Keratinocyte (primary cell): ENCODE results near the gene PAPSS2. TPM values are rescaled to one million over a fixed set of nuclear protein-coding genes. Genes with fewer than 3 reads are reported as not detected.

Source experiments
- DNase-seq: peaks from one replicate; pipeline ENCODE4 v3.0.0-alpha.2; 2011; ENCODE audit warnings: low read depth, missing footprints, low spot score
- FAIRE-seq: peaks from 2 replicates; lab custom pipeline; 2011; peaks lifted over from hg19 to GRCh38; lab: Jason Lieb, UNC
- H2AFZ ChIP-seq: 2 replicates; pipeline ENCODE4 v1.6.0; 2012; ENCODE audit warnings: low read length, control low read depth, inconsistent platforms; ENCODE audit not compliant: control insufficient read depth
- H3K27ac ChIP-seq: 2 replicates; pipeline ENCODE4 v1.5.1; 2011; ENCODE audit warnings: low read length; ENCODE audit not compliant: control insufficient read depth, insufficient read depth
- H3K27me3 ChIP-seq: 3 replicates; pipeline ENCODE4 v1.6.0; 2011; ENCODE audit warnings: low read length; ENCODE audit not compliant: control insufficient read depth, insufficient read depth; ENCODE audit errors: extremely low read depth
- H3K36me3 ChIP-seq, 2 experiments: 2 replicates in 1 of 2; 3 replicates in 1 of 2; pipeline ENCODE4 v1.5.1; 2011; ENCODE audit warnings: low read length in 2 of 2, mild to moderate bottlenecking in 1 of 2; ENCODE audit not compliant: control insufficient read depth in 2 of 2, insufficient read depth in 2 of 2; ENCODE audit errors: extremely low read depth in 1 of 2
- H3K4me1 ChIP-seq: 3 replicates; pipeline ENCODE4 v1.5.1; 2011; ENCODE audit warnings: low read length; ENCODE audit not compliant: control insufficient read depth, insufficient read depth; ENCODE audit errors: extremely low read depth
- H3K4me2 ChIP-seq: 3 replicates; pipeline ENCODE4 v1.6.0; 2011; ENCODE audit warnings: low read depth, low read length; ENCODE audit not compliant: control insufficient read depth, insufficient read depth; ENCODE audit errors: extremely low read depth
- H3K4me3 ChIP-seq, 3 experiments: fragments of 200-600 bp in 1 of 3; sonication (generic) in 1 of 3; 2 replicates in 2 of 3; 3 replicates in 1 of 3; pipeline ENCODE4 v1.5.1; 2011 to 2016; ENCODE audit warnings: low read length in 3 of 3, mild to moderate bottlenecking in 3 of 3, control low read depth in 2 of 3, inconsistent platforms in 1 of 3, low read depth in 1 of 3, mixed read lengths in 1 of 3, mixed run types in 1 of 3, moderate library complexity in 1 of 3; ENCODE audit not compliant: control insufficient read depth in 2 of 3, insufficient read depth in 2 of 3; ENCODE audit errors: extremely low read depth in 1 of 3
- H3K79me2 ChIP-seq: 2 replicates; pipeline ENCODE4 v1.6.0; 2012; ENCODE audit warnings: low read length; ENCODE audit not compliant: control insufficient read depth, insufficient read depth
- H3K9ac ChIP-seq: 3 replicates; pipeline ENCODE4 v1.6.0; 2011; ENCODE audit warnings: low read length; ENCODE audit not compliant: control insufficient read depth, insufficient read depth; ENCODE audit errors: extremely low read depth
- H3K9me1 ChIP-seq: 3 replicates; pipeline ENCODE4 v1.6.0; 2011; ENCODE audit warnings: low read length; ENCODE audit not compliant: control insufficient read depth, insufficient read depth; ENCODE audit errors: extremely low read depth
- H3K9me3 ChIP-seq: 2 replicates; pipeline ENCODE4 v1.5.1; 2012; ENCODE audit warnings: low read depth, low read length; ENCODE audit not compliant: control insufficient read depth
- H4K20me1 ChIP-seq: 3 replicates; pipeline ENCODE4 v1.6.0; 2011; ENCODE audit warnings: low read length; ENCODE audit not compliant: control insufficient read depth, insufficient read depth; ENCODE audit errors: extremely low read depth
- CTCF ChIP-seq, 3 experiments: IDR thresholded peaks in 1 of 3; conservative IDR thresholded peaks in 1 of 3; optimal IDR thresholded peaks in 1 of 3; 2 replicates in 2 of 3; 3 replicates in 1 of 3; pipeline versions ENCODE3 to v1.5.1; 2011; ENCODE audit warnings: low read length in 3 of 3, mild to moderate bottlenecking in 3 of 3, moderate library complexity in 2 of 3, control low read depth in 1 of 3, inconsistent platforms in 1 of 3; ENCODE audit not compliant: insufficient read depth in 2 of 3; ENCODE audit errors: extremely low read depth in 1 of 3
- EZH2 ChIP-seq: IDR thresholded peaks from one replicate; pipeline ENCODE4 v1.6.1; 2012; ENCODE audit warnings: inconsistent platforms, mild to moderate bottlenecking, low read length, moderate library complexity
- dilution Hi-C: fragments of 300-500 bp; cut with MboI; formaldehyde crosslinking; loops from one replicate; pipeline ENCODE4 v1.7.0; 2020; ENCODE audit warnings: low sequenced_read_pairs; ENCODE audit not compliant: extremely low pct_ligation_motif_present
- polyA plus RNA-seq, 5 experiments: library from polyadenylated mRNA; depleted of rRNA in 3 of 5; stranded (reverse) in 3 of 5; stranded (forward) in 1 of 5; unstranded in 1 of 5; fragments of >200 nt; gene quantifications; 1 replicate in 1 of 5; 2 replicates in 3 of 5; 3 replicates in 1 of 5; pipeline versions ENCODE4 v1.2.1 to v1.2.3, GENCODE V29; 2011 to 2012; ENCODE audit warnings: missing spikeins in 2 of 5, low read depth in 1 of 5, low replicate concordance in 1 of 5

The PAPSS2 gene
- polyA plus RNA-seq, 1 donor (not counting 4 experiments of a cell fraction or from before 2014, with no cell fraction given): 1.1 TPM

GRCh38 chr10:87668324-87669074, 8.8 kb downstream of the PAPSS2 start:
- DNase-seq (no peak), FAIRE-seq (no peak)
- Histone ChIP-seq H3K79me2 (no peaks in the 10 kb centered on the region), H3K27me3 (no peaks in the 10 kb centered on the region), H3K9ac (no peak overlapping the region), H3K9me1 (no peaks in the 10 kb centered on the region), H3K36me3 (no peaks in the 10 kb centered on the region), H3K4me1 (no peaks in the 10 kb centered on the region), H3K4me3 (no peak overlapping the region), H2AFZ (no peak overlapping the region), H4K20me1 (no peaks in the 10 kb centered on the region), H3K9me3 (no peaks in the 10 kb centered on the region), H3K27ac (no peak overlapping the region), H3K4me2 (no peak overlapping the region)
- dilution Hi-C loops: no loop called here
- TF ChIP-seq EZH2 (no peak), CTCF (optimal IDR thresholded peaks at IDR 0.05 in 1 of 3, IDR thresholded peaks at IDR 0.05 in 1 of 3, conservative IDR thresholded peaks at IDR 0.05 in 1 of 3; ENCODE audit: extremely low read depth in 1 of 3, insufficient read depth in 2 of 3, low read length in 3 of 3) (no peak)

- TF ChIP-seq CTCF (optimal IDR thresholded peaks at IDR 0.05 in 1 of 3, IDR thresholded peaks at IDR 0.05 in 1 of 3, conservative IDR thresholded peaks at IDR 0.05 in 1 of 3; ENCODE audit: extremely low read depth in 1 of 3, insufficient read depth in 2 of 3, low read length in 3 of 3) (no peak), EZH2 (no peak)
- no peaks in the 10 kb centered on the region for H3K79me2 ChIP-seq
- H4K20me1 ChIP-seq: no peaks in the 10 kb centered on the region
- H3K9ac ChIP-seq: no peak overlapping the region
- H3K36me3 ChIP-seq: no peaks in the 10 kb centered on the region
- H2AFZ ChIP-seq: no peak overlapping the region
- H3K27me3 ChIP-seq: no peaks in the 10 kb centered on the region
- no peak overlapping the region for H3K4me3 ChIP-seq
- no peak overlapping the region for H3K4me2 ChIP-seq
- no peaks in the 10 kb centered on the region for H3K9me3 ChIP-seq
- no peak overlapping the region for H3K27ac ChIP-seq
- H3K9me1 ChIP-seq: no peaks in the 10 kb centered on the region
- DNase-seq (no peak), FAIRE-seq (no peak)
- peaks cover 1% of the 10 kb centered on the region for H3K4me1 ChIP-seq
- dilution Hi-C loops: no loop called here
These were observed 10.1 kb downstream of the PAPSS2 start for GRCh38 chr10:87669752-87670151.
